Hematopoietic multipotent progenitor cell treated with erythropoietin and hydrocortisone succinate and interleukin-3 and kit ligand, for 4 days (in vitro differentiated cells): ENCODE data around the gene TRIM26.
A peak's percentile ranks its signal among the peaks of the same experiment; 100 is the strongest.
"Not testable (repeated sequence)": the region's sequence is repeated elsewhere in the genome, so short reads cannot be mapped to it uniquely, and the experiment has no call there.

Experiments
- DNase-seq: peaks from one replicate; pipeline ENCODE4 v3.0.0-alpha.2; 2015

Gene TRIM26

GRCh38 chr6:30169658-30170614 lies 43.3 kb downstream of the TRIM26 start:
- peak; percentile 84 for DNase-seq

DNA sequence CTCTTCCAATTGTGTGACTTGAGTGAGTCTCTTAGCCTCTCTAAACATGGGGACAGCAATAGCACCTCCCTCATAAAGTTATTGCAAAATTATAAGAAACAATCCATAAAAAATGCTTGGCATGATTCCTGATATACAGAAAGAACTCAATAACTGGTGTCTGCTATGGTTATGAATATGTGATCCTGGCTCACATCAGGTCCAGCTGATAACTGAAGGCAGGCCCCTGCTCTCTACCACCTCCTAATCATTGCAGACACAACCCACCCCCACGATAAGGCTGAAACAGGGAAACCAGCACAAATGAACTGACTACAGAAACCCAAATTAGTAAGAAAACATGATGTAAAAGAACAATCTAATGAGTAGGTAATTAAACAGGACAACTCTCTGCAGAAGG lies 44.5 kb downstream of the TRIM26 start:
- peak; percentile 40 for DNase-seq

DNA sequence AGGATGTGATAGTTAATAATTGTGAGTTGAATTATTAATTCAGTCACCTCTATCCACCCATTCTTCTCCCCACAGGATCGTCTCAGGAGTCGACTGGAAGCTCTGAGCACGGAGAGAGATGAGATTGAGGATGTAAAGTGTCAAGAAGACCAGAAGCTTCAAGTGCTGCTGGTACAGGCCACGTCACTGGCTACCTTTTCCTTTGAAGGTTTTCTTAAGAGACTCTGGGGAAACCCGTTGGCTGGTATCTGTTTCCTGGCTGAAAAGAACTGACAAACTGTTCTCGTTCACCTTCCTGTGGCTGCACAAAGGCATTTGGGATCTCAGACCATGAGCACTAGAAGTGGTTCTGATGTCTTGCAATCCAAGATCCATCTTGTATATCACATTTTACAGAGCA lies 46.1 kb downstream of the TRIM26 start:
- DNase-seq = no peak

DNA sequence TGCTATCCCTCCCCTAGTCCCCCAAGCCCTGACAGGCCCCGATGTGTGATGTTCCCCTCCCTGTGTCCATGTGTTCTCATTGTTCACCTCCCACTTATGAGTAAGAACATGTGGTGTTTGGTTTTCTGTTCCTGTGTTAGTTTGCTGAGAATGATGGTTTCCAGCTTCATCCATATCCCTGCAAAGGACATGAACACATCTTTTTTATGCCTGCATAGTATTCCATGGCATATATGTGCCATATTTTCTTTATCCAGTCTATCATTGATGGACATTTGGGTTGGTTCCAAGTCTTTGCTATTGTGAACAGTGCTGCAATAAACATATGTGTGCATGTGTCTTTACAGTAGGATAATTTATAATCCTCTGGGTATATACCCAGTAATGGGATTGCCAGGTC lies 48.0 kb downstream of the TRIM26 start:
- DNase-seq = not testable (repeated sequence)

GRCh38 chr6:30164714-30165113 lies 48.5 kb downstream of the TRIM26 start:
- no peak for DNase-seq

- DNase-seq = no peak
These were observed 49.1 kb downstream of the TRIM26 start for GRCh38 chr6:30163918-30164654.

GRCh38 chr6:30163090-30163917 lies 49.9 kb downstream of the TRIM26 start, which contains the start of gene TRIM15:
Gene TRIM15 (plus strand): TSS chr6:30163546. CDS start chr6:30163685, 139 bp downstream.
- peak; percentile 51 for DNase-seq

- no peak for DNase-seq
These were observed 50.7 kb downstream of the TRIM26 start for GRCh38 chr6:30162265-30163089.

GRCh38 chr6:30160785-30161531 lies 52.2 kb downstream of the TRIM26 start, which contains the start of gene TRIM10:
Gene TRIM10 (minus strand): TSS chr6:30161211. CDS start chr6:30160858, 353 bp downstream.
- peak; percentile 87 for DNase-seq

- no peak for DNase-seq
These were observed 53.0 kb downstream of the TRIM26 start for GRCh38 chr6:30160008-30160784.

GRCh38 chr6:30158475-30159040 lies 54.6 kb downstream of the TRIM26 start:
- DNase-seq = no peak

- no peak for DNase-seq
These were observed 55.2 kb downstream of the TRIM26 start for GRCh38 chr6:30157999-30158398.

DNA sequence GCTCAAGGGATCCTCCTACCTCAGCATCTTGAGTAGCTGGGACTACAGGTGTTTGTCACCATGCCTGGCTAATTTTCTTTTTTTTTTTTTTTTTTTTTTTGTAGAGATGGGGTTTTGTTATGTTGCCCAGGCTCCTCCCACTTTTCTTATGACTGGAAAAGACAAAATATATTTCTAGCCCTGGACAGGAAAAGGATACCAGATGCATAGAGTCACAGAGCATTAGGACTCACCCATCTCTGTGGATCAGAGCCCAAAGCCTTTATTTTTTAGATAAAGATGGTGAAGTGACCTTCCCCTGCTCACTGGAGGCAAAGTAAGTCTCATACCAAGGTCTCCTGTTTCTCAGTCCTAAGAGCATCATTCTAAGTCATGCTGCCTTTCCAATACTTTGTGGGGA lies 55.6 kb downstream of the TRIM26 start:
- DNase-seq = no peak

DNA sequence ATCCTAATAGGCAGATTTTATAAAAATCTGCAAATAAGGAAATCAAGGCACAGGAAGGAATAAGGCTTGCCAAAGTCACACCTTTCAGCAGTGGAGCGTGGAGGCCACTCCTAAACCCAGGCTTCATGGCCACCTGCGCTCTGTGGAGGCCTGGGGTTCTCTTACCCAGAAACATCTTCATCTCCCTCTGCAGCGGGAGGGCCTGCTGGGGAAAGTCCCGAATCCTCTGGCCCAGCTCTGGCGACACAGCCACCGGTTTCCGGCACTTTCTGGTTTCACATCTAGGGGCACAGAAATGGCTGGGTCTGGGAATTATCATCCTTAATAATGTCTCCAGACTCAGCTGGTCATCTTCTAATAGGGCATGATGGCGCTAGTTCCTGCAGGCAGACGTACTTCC lies 56.4 kb downstream of the TRIM26 start:
- no peak for DNase-seq

DNA sequence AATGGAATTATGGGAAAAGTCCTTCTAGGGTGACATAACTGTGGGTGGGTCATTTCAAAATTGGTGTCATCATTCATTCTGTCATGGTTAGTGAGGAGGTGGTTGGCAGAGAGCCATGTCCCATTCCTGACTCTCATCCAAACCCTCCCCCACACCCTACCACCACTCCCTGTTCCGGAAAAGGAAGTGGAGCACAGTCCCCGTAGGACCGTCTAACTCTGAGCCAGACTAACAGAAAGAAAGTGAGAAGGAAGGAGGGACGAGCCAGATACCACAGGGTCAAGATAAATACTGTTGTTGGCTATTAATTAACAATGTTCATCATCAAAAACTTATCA lies 57.0 kb downstream of the TRIM26 start:
- peak; percentile 31 for DNase-seq

GRCh38 chr6:30155520-30156261 lies 57.5 kb downstream of the TRIM26 start:
- no peak for DNase-seq

DNA sequence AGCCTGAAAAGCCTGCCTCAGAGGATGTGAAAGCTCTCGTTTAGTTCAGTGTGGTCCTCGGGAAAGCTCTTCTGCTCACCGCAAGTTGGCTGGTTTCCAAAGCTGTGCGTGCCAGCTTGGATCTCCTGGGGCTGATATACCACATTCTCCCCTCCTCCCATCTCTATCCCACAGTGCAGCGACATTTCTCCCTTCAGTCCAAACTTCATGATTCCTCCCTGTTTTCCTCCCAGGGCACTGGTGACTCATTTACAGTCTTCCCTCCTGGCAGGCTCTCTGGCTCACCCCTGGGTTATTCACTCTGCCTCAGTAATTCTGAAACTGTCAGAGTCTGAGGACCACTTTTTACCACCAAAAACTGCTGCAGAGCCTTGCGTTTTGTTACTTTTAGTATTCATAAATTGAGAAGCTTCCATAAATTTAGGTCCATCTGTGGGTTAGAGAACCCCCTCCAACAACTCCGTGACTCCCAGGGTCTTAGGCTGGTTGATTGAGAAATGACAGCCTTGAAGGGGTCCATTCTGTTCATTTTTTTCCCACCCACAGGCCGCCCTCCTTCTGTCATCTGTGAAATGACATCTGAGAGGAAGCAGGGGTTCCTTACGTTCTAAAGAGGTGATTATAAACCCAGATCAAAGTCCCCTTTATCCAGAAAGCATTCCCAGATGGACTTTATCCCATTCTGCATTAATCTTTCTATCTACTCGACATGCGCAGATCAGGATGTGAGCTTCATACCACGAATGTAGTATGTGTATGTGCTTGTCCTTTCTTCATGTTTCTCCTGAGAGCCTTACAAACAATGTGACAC lies 58.3 kb downstream of the TRIM26 start:
- DNase-seq = no peak

DNA sequence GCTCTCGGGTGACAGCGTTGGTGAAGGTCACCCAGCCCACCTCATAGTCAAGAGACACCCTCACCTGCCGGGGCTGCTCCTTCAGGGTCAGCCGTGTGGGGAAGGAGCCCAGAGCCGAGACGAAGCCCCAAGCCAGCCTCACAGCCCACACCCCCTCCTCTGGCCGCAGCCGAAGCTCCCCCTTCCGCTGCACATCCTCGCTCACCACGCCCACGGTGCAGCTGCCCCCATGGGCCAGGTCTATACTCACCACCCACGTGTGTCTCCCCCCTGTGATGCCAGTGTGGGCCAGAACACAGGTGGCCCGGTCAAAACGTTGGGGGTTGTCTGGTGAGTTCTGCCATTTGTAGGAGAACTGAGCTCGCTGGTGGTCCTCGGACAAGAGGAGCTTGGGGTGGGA lies 59.1 kb downstream of the TRIM26 start:
- DNase-seq = no peak
